Measurements from ENCODE around the gene EHMT2.

GRCh38 chr6:31947070-31947675, 49.7 kb upstream of the EHMT2 start:
- TF ChIP-seq, protein P1, sequence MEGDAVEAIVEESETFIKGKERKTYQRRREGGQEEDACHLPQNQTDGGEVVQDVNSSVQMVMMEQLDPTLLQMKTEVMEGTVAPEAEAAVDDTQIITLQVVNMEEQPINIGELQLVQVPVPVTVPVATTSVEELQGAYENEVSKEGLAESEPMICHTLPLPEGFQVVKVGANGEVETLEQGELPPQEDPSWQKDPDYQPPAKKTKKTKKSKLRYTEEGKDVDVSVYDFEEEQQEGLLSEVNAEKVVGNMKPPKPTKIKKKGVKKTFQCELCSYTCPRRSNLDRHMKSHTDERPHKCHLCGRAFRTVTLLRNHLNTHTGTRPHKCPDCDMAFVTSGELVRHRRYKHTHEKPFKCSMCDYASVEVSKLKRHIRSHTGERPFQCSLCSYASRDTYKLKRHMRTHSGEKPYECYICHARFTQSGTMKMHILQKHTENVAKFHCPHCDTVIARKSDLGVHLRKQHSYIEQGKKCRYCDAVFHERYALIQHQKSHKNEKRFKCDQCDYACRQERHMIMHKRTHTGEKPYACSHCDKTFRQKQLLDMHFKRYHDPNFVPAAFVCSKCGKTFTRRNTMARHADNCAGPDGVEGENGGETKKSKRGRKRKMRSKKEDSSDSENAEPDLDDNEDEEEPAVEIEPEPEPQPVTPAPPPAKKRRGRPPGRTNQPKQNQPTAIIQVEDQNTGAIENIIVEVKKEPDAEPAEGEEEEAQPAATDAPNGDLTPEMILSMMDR (IDR thresholded peaks at IDR 0.05) = no peak
- TF ChIP-seq CEBPB (IDR thresholded peaks at IDR 0.05) (no peak), EP300 (IDR thresholded peaks at IDR 0.05) (no peak), CHD2 (IDR thresholded peaks at IDR 0.05; ENCODE audit: low read length, partially characterized antibody) (no peak), USF2 (IDR thresholded peaks at IDR 0.05) (no peak), FOSL2 (IDR thresholded peaks at IDR 0.05) (no peak), FOSL2 (CRISPR knock-in tag; IDR thresholded peaks at IDR 0.05) (no peak), MYC (IDR thresholded peaks at IDR 0.05; ENCODE audit: borderline replicate concordance, low read length) (no peak), CBX2 (IDR thresholded peaks at IDR 0.05; ENCODE audit: borderline replicate concordance, low read depth) (no peak), POLR2A (IDR thresholded peaks at IDR 0.05; ENCODE audit: low read length) (no peak), RARB (CRISPR knock-in tag; IDR thresholded peaks at IDR 0.05) (no peak), MAZ (IDR thresholded peaks at IDR 0.05; ENCODE audit: borderline replicate concordance, low read depth, low read length) (no peak), HDAC2 (IDR thresholded peaks at IDR 0.05) (no peak)

Data from A549 (cell line).